HG02938 (cell line): ENCODE data around the gene ASRGL1.

ENCODE experiments used
- ATAC-seq: cut with Tn5 transposase; IDR thresholded peaks from one replicate; pipeline ENCODE4 v1.9.1; 2021; ENCODE audit warnings: mild to moderate bottlenecking, moderate library complexity; ENCODE audit not compliant: unreplicated experiment

ASRGL1 gene

DNA sequence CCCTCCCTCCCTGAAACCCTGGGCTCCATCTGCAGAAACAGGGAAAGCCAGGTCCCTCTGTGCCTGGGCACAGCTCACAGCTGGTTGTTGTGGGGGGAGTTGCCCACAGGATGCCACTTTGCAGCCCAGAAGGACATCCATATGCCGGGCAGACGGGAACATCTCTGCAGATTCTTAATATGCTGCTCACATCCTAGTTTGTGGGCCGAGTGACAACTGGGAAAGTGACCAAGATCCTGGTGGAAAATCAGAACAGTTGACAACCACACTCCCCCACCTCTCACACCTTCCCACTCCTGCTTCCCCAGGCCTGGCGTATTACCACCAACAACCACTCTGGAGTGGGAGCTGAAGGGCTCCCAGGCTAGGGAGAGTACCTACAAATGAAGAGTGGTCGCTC lies 74.3 kb downstream of the ASRGL1 start:
- no peak for ATAC-seq

DNA sequence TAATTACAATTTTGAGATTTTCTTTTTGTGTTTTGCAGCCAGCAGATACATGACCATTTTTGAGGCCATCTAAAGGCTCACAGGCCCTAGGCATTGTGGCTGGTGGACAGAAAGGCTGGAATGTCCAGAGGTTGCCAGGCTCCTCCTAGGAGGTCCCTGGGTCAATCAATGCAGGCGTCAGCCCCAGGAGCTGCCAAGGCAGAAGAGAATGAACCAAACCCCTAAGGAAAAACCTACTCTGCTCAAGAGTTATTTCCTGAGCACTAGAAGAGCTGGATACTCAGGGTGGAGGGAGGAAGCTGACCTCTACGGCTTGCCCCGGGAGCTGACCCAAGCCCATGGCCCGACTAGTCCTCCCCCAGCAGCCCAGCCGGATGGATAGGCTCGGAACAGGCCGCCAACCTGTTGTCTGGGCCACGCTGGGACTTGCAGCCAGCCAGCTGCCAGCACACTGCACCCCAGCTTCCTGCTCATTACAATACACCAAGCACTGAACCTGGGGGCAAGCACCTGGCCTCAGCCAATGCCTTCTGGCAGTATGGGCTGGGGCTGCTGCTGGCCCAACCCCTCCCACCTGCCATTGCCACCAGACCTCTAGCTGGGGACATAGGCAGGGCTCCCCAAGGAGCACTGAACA lies 75.9 kb downstream of the ASRGL1 start:
- ATAC-seq, result no peak

DNA sequence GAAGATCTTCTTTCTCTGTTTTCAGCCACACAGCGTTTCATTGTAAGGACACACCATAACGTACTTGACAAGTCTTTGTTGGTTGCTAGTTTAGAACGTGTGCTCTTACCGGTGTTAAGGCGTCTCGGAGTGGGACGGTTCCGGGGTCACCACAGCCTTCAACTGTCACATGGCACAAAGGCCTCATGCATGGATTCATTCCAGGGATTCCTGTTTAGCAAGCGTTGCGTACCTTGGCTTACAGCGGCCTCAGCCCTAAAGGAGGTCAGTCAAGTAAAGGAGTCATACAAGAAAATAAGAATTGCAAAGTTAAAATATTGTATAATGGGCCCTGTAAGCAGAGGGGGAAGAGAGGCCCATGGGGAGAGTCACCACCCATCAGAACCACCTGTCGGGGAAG lies 79.3 kb downstream of the ASRGL1 start:
- no peak for ATAC-seq

DNA sequence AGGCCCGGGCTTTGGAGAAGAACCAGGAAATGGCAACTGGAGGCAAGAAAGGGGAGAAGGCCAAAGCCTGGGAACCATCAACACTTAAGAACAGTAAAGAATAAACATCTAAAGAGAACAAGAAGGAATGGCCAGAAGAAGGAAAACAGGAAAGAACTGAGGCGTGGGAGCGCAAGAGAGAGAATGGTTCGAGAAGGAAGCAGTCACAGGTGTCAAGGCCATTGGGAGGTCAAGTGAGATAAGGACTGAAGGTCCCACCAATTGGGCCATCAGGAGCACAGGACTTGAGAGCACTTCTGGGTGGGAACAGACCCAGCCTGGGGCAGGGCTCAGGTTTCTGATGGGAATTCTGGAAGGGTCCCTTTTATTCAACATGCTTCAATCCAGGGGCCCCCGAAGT lies 80.9 kb downstream of the ASRGL1 start:
- no peak for ATAC-seq

DNA sequence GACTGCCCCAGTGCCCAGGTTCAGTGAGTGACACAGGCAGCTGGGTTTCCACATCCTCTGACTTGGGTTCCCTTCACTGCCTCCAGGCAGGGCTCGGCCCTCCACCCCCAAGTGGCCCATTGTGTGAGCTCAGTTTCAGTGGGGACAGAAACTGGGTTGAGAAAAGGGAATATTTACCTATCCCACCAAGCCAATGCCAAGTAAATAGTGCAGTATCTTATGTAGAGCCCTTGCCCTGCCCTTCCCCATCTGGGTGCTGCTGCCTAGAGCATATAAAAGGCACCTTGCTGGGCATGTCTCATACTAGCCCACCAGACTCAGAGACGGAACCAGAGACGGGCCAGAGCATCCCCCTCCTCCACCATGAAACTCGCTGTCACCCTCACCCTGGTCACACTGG lies 81.5 kb downstream of the ASRGL1 start, which contains the start of gene SCGB1A1:
Gene SCGB1A1 (plus strand): TSS at position 301 of the 400 bp plus-strand sequence. CDS start 63 bp downstream, at position 364.
- ATAC-seq, result no peak

DNA sequence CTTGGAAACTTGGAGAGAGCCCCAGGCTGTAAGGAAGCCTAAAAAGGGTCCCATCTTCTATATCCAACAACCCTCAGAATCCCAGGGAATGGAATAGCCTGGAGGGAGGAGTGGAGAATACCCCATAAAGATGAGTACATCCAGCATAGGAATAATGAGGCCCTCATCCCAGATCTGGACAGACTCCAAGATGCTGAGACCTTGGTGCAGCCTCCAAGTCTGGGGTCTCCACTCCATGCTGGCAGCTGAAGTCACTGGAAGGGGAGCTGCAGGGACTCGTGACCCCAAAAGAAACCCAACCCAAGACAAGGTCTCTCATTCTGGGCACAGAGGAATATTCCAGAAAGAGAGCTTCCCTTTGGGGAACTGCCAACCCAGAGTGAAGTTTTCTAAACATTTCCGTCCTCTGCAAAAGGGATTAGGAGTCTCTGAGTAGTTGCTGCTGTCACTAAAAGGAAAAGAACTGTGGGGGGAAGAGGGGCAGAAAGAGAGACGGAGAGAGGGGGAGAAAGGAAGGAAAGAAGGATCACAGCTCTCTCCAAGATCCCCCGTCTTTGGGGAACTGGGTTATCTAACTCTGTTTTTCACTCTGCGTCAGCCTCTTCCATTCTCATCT lies 82.2 kb downstream of the ASRGL1 start:
- ATAC-seq, result no peak

DNA sequence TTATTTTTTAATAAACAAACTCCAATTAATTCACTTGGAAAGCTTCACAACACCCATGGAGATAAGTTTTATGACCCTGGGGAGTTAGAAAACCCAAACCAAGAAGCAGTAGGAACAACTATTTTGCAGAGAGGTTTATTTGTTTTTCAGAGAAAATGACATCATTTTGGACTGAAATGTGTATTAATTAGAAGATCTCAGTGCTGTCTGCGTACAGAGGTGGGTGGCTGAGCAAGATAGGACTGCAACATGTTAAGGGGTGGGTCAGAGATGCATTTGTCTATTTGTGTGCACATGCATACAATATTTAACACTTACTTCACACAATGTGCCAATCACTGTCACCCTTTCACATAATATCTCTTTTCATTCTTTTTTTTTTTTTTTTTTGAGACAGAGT lies 82.7 kb downstream of the ASRGL1 start:
- ATAC-seq, result no peak

DNA sequence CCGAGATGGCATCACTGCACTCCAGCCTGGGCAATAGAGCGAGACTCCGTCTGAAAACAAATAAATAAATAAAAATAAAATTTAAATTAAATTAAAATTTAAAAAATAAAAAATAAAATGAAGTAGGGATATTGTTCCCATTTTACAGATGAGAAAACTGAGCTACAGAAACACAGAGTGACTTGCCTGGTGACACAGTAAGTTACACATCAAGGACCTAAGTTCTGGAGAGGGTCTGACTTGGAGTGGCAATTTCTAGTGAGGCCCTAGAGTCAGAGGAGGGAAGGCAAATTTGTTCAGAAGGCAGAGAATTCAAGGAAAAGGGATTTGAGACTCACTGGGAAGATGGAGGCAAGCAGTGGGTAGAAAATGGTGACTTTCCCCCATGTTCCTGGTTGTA lies 83.6 kb downstream of the ASRGL1 start:
- no peak for ATAC-seq

DNA sequence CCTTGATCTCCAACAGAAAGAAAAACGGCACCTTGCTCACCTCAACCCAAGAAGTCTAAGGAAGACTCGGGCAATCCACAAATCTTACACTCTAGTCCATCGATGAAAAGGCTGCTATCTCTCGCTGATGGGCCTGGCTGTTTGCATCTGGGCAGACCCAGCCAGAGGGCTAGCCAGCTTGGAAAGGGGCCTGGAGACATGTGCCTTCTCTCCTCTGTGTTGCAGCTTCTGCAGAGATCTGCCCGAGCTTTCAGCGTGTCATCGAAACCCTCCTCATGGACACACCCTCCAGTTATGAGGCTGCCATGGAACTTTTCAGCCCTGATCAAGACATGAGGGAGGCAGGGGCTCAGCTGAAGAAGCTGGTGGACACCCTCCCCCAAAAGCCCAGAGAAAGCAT lies 84.7 kb downstream of the ASRGL1 start:
- no peak for ATAC-seq

DNA sequence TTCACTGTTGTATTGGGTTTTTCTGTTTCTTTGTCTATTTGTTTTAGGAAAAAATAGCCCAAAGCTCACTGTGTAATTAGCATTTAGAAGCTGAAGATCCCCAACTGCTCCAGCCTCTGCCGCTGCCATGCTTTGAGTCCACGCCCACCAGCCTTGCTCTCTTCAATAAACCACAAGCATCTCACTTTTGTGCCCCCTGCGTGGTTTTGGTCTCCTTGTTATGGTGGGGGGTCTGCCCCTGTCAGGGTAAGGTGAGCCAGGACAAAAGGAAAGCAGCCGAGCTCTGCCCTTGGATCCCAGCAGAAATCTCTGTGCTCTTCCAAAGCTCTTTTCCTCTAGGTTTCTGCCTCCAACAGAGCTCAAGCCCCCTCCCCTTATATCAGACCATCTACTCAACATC lies 85.8 kb downstream of the ASRGL1 start:
- ATAC-seq, result no peak

DNA sequence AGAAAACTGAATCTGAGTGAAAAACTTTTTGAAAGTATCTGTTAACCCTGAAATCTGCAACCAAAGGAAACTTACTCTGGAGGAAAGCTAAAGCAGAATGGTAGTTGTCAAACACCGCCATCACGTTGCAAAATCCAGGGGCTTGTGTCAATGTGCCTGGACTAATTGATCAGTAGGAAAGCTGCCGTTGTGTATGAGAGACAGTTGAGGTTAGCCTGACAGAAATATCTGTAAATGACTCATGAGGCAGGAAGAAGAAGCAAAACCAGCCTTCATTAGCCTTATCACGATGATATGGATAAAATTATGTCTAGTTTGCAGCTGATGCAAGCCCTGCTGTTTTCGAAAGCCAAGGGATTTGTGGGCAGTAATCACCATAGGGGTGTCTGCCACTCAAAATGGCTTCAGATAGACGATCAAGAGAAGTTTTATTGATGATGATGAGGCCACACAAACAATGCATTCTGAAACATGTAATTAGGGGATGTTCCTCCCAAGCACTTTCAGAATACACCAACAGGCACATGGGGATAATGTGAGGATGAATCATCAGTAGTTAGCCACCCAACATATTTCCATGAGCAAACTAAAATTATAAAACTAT lies 90.5 kb downstream of the ASRGL1 start:
- no peak for ATAC-seq

DNA sequence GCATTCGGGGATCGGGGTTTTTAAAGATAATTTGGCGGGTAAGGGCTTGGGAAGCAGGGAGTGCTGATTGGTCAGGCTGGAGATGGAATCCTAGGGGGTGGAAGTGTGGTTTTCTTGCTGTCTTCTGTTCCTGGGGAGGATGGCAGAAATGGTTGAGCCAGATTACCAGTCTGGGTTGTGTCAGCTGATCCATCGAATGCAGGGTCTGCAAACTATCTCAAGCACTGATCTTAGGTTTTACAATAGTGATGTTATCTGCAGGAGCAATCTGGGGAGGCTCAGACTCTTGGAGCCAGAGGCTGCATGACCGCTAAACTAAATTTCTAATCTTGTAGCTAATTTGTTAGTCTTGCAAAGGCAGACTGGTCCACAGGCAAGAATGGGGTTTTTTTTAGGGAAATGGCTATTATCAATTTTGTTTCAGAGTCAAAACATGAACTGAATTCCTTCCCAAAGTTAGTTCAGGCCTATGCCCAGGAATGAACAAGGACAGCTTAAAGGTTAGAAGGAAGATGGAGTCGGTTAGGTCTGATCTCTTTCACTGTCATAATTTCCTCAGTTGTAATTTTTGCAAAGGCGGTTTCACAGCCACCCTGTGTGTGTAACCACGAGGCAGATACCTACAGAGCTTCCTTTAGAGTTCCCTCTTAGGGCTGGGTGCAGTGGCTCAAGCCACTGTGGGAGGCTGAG lies 91.8 kb downstream of the ASRGL1 start:
- no peak for ATAC-seq

DNA sequence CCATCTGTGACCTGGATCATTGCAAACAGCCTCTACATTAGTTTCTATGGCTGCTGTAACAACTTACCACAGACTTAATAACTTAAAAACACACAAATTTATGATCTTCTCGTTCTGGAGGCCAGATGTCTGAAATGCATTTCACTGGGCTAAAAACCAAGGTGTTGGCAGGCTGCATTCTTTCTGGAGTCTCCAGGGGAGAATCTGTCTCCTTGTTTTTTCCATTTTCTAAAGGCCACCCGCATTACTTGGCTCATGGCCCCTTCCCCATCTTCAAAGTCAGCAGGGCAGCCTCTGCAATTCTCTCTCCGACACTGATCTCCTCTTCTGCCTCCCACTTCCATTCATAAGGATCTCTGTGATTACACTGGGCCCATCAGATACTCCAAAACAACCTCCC lies 93.2 kb downstream of the ASRGL1 start:
- ATAC-seq, result no peak

DNA sequence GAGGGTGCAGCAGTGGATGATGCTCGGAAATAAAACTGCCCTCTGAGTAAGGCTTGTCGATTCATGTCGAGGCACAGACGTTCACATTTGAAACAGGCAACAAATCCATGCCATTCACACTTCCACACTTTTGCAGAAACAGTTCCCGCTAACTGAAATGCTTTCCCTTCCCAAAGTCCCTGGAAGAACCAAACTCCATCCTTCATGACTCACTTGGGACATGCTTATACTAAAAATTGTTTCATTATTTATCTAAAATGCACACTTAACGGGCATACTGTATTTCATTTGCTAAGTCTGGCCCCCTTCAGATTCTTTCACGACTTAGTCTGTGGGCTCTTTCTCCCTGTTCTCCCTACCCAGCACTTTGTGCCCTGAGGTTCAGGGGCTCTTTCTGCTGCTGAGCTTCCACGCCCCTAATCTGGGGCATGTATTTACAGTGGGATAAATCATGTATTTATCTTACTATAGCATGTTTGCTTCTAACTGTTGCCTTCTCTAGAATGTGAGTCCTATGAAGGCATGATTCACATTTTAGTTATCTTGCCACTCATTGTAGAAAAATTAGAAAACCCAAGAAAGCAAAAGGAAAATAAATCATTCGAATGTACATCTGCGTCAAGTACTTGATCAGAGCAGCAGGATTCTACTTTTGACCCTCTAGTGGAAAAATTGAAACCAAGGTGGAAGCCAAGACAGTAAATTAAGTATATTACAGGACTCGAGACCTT lies 94.1 kb downstream of the ASRGL1 start:
- ATAC-seq, result no peak

DNA sequence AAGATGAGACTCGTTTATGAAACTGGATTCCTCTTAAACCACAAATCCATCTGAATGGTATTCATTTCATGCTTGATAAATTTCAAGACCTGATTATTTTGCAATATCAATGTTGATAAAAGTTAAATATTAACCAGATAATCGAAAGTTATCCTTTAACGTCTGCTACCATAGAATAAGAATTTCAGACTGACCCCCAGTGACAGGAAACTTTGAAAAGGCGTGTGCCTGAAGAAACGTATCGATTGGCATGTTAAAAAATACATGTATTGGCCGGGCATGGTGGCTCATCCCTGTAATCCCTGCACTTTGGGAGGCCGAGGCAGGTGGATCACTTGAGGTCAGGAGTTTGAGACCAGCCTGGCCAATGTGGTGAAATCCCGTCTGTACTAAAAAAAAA lies 95.4 kb downstream of the ASRGL1 start:
- ATAC-seq, result no peak

DNA sequence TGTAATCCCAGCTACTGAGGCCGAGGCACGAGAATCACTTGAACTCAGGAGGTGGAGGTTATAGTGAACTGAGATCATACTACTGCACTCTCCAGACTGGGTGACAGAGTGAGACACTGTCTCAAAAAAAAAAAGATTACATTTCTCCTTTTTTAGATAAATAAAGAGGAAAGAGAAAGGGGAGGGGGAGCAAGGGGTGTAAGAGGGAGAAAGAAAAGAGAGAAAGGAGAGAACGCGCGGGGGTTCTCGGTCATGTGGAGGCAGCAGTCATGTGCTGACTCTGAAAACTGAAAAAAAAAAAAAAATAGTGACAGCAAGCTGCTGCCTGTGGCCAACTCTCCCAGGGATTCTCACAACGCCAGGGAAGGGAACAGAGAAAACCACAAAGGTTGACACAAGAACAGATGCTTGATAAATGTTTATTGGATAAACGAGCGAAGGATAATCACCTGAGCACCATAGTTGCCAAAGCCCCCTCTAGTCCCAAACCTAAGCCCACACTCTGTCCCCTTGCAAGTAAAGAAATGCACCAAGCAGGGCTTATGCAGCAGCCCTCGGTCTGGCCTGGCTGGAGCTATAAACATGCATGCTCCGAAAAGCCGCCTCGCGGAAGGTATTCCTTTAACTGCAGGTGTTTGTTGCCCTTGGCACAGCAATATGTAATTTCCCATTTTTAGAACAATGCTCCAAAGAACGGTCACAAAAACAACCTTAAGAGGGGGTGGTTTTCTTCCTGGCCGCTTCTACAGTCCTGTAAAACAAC lies 96.1 kb downstream of the ASRGL1 start:
- ATAC-seq, result no peak

DNA sequence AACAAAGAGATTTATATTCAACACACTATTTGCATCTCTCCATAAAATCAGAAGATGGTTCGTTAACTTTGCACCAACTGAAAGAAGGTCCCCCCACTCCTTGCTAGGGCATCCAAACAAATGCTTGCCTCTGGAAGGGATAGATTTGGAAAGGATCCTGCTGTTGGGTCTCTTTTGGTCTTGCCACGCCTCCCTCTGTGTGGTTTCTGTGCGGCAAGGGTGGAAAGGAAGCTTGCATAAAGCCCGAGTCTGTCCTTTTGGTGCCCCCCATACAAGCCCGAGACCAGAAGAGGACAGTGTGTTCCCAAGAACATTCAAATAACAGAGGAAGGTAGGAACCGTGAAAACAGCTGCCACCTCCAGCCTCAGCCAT lies 96.6 kb downstream of the ASRGL1 start:
- no peak for ATAC-seq

DNA sequence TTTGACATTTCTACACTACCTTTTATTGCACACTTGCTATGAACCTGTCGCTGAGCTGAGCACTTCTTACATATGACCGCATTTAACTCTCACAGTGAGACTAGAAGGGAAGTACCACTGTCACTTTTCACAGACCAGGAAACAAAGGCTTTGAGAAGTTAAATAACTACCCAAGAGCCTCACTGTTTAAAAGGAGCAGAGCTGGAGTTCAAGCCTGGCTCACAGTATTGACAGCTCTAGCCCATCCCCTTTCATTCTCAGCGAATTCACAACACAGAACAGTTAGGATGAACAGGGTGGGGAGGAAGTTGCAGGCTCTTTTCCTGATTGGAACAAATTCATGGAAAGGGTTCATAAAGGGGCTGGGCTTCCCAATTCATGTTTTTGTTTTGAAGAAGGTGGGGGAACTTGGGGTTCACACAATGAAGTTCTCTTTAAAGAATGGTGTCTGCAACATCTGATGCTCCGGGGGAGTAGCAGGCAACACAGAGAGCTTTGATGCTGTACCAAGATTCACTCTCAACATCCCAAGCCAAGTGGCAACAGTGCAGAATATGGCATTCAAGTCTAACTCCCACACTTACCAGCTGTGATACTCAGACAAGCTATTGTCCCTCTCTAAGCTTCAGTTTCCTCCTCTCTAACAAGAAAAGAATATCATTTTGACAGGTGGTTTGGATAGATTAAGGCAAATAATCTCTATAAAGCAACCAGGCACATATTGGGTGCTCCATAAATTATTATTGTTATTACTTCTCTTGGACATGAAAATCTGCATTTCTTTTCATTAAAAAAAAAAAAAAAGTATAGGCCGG lies 98.8 kb downstream of the ASRGL1 start:
- no peak for ATAC-seq

DNA sequence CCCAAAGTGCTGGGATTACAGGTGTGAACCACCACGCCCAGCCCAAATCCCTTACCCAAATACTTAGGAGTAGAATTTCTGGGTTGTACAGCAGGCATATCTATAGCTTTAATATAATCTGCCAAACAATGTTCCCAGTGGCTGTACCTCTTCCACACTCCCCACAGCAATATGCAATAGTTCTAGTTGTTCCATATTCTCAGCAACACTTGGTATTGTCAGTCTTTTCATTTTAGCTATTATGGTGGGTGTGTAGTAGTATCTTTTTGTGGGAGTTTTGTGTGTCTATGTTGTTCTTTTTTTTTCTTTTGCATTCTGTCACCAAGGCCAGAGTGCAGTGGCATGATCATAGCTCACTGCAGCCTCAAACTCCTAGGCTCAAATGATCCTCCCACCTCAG lies 100.4 kb downstream of the ASRGL1 start:
- ATAC-seq, result no peak

DNA sequence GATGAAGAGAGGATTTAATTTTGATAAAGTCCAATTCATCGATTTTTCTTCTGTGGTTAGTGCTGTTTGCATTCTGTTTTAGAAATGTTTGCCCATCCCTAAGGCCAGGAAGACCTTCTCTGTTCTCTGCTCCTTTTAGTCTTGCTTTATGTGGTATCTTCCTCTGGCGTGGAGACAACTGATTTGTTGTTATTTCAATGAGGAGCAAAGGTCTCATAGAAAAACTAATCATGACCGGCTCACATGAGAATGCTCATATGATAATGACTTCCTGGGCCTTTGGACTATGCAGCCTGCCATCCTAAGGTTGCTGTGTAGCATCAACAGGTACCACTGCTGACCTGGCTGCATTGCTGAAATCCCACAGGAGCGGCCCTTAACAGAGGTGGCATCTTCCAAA lies 101.4 kb downstream of the ASRGL1 start:
- no peak for ATAC-seq
